ENCODE data around the gene KCNE3. TPM values are rescaled to one million over a fixed set of nuclear protein-coding genes. Genes with fewer than 3 reads are reported as not detected.

The KCNE3 gene
- total RNA-seq, 1 experiment from 2014 or later, result 4.9 TPM

DNA sequence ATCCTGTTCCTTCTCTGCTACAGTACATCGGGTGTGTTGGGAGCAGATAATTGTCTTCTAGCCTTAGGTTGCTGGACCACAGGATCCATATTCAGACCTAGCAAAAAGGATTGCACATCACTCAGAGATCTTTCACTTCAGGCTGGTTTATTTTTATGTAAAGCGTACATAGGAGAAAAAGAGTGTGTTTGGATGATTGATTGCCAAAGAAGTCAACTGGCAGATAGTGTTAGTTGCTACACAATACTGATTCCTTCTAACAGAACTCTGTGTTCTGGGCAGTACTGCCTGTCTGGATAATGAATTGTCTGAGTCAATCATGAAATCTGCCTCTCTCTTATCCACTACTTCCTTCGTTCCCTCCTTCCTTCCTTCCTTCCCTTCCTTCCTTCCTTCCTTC is 38.1 kb downstream of the KCNE3 start:
- no peak overlapping the region for H3K4me2 ChIP-seq (ENCODE audit: insufficient read depth, insufficient read length, low read length)
- H3K27me3 Mint-ChIP-seq (ENCODE audit: low read depth), result peaks cover 2% of the 10 kb centered on the region; the same call in 1 of the 2 replicates
- no peak overlapping the region for H3K27ac Mint-ChIP-seq
- H3K36me3 Mint-ChIP-seq (ENCODE audit: insufficient read depth in 1 of 3, low read depth in 3 of 3), result peaks cover 0 to 1% (median 0%) of the 10 kb centered on the region in 3 experiments; a peak in 1 of 7 replicates
- no peaks in the 10 kb centered on the region for H3K27me3 ChIP-seq (ENCODE audit: insufficient read depth, low read length)
- no peak overlapping the region for H4K8ac ChIP-seq (replicated peaks; ENCODE audit: insufficient read length, low read depth, low read length)
- H3K9ac ChIP-seq (ENCODE audit: extremely low read depth, insufficient read length, low read length), result no peak overlapping the region
- H3K18ac ChIP-seq (ENCODE audit: insufficient read length, low read depth, low read length), result no peak overlapping the region
- H3K56ac ChIP-seq (ENCODE audit: insufficient read length, low read depth, low read length), result no peak overlapping the region
- H3K4me1 ChIP-seq (ENCODE audit: insufficient read depth, low read length), result no peaks in the 10 kb centered on the region
- no peak overlapping the region for H3K14ac ChIP-seq (ENCODE audit: insufficient read depth, low read length)
- no peak overlapping the region for H3K4ac ChIP-seq (ENCODE audit: low read depth, low read length)
- H3K79me1 ChIP-seq (ENCODE audit: insufficient read depth, low read depth, low read length, poor library complexity, severe bottlenecking), result no peaks in the 10 kb centered on the region
- H3T11ph ChIP-seq (ENCODE audit: low read length), result no peak overlapping the region
- no peaks in the 10 kb centered on the region for H3K79me2 ChIP-seq (ENCODE audit: insufficient read depth, low read length)
- no peak overlapping the region for H3K4me3 Mint-ChIP-seq
- H3K27ac ChIP-seq (ENCODE audit: insufficient read length, low read depth, low read length), result no peak overlapping the region
- no CpG with 5 or more reads among the region's 3 CpGs for WGBS (ENCODE audit: extremely low coverage, insufficient read length, low lambda C conversion rate)
- H4K91ac ChIP-seq (ENCODE audit: insufficient read length, low read depth, low read length), result no peak overlapping the region
- no peak overlapping the region for H2BK120ac ChIP-seq (ENCODE audit: low read depth, low read length, poor library complexity, severe bottlenecking)
- H2BK15ac ChIP-seq (ENCODE audit: low read depth, low read length), result no peak overlapping the region
- H4K5ac ChIP-seq (ENCODE audit: insufficient read length, low read depth, low read length), result no peak overlapping the region
- H3K23ac ChIP-seq (ENCODE audit: insufficient read length, low read depth, low read length), result no peak overlapping the region
- no peak overlapping the region for H2BK20ac ChIP-seq (ENCODE audit: low read depth, low read length, poor library complexity, severe bottlenecking)
- H3K9me3 Mint-ChIP-seq, result peaks cover 3 to 8% of the 10 kb centered on the region in 2 experiments; a peak in 3 of 5 replicates
- TF ChIP-seq, protein P1, sequence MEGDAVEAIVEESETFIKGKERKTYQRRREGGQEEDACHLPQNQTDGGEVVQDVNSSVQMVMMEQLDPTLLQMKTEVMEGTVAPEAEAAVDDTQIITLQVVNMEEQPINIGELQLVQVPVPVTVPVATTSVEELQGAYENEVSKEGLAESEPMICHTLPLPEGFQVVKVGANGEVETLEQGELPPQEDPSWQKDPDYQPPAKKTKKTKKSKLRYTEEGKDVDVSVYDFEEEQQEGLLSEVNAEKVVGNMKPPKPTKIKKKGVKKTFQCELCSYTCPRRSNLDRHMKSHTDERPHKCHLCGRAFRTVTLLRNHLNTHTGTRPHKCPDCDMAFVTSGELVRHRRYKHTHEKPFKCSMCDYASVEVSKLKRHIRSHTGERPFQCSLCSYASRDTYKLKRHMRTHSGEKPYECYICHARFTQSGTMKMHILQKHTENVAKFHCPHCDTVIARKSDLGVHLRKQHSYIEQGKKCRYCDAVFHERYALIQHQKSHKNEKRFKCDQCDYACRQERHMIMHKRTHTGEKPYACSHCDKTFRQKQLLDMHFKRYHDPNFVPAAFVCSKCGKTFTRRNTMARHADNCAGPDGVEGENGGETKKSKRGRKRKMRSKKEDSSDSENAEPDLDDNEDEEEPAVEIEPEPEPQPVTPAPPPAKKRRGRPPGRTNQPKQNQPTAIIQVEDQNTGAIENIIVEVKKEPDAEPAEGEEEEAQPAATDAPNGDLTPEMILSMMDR (conservative IDR thresholded peaks at IDR 0.05), result no peak
- no peak overlapping the region for H2AFZ ChIP-seq (ENCODE audit: low read length)
- H3K9me3 ChIP-seq (ENCODE audit: control insufficient read depth, low read depth, low read length), result no peaks in the 10 kb centered on the region
- no peak overlapping the region for H2BK5ac ChIP-seq (ENCODE audit: insufficient read length, low read length)
- DNase-seq, result no peak
- H3K23me2 ChIP-seq (ENCODE audit: insufficient read length, low read depth, low read length, poor library complexity, severe bottlenecking), result no peaks in the 10 kb centered on the region
- no peaks in the 10 kb centered on the region for H4K20me1 ChIP-seq (ENCODE audit: control insufficient read depth, insufficient read depth, insufficient read length)
- no peak overlapping the region for H2BK12ac ChIP-seq (ENCODE audit: insufficient read length, low read depth, low read length)
- H3K4me1 Mint-ChIP-seq, result no peaks in the 10 kb centered on the region
- no peak overlapping the region for H2AK5ac ChIP-seq (ENCODE audit: insufficient read length, low read length)

Measured in H9 (cell line).